ENCODE data around the gene BBS2. TPM values are rescaled to one million over a fixed set of nuclear protein-coding genes. Genes with fewer than 3 reads are reported as not detected.
A peak's percentile ranks its signal among the peaks of the same experiment; 100 is the strongest.

The BBS2 gene
- total and polyA plus RNA-seq, 2 of the 13 experiments (the other 11 are each of a cell fraction or from before 2014, with no cell fraction given): 59.7 to 68.3 TPM

DNA sequence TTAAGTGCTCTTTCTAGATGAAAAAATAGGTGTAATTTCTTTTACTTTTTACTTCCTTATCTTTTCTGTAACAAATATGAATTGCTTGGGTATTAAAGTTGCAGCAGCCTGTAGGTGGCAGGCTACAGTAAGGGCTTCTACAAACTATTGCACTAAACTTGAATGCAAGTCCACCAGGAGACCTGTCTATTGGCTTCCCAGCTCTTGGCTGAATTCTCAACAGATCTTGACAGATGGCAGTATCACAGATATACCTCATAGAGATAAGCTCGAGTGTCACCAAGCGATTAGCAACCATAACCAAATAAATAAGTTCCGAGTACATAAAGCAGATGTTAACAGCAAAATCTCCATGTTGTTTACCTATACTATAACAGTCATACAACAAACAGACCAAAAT is 5.9 kb downstream of the BBS2 start (continued):
- TF ChIP-seq, protein P1, sequence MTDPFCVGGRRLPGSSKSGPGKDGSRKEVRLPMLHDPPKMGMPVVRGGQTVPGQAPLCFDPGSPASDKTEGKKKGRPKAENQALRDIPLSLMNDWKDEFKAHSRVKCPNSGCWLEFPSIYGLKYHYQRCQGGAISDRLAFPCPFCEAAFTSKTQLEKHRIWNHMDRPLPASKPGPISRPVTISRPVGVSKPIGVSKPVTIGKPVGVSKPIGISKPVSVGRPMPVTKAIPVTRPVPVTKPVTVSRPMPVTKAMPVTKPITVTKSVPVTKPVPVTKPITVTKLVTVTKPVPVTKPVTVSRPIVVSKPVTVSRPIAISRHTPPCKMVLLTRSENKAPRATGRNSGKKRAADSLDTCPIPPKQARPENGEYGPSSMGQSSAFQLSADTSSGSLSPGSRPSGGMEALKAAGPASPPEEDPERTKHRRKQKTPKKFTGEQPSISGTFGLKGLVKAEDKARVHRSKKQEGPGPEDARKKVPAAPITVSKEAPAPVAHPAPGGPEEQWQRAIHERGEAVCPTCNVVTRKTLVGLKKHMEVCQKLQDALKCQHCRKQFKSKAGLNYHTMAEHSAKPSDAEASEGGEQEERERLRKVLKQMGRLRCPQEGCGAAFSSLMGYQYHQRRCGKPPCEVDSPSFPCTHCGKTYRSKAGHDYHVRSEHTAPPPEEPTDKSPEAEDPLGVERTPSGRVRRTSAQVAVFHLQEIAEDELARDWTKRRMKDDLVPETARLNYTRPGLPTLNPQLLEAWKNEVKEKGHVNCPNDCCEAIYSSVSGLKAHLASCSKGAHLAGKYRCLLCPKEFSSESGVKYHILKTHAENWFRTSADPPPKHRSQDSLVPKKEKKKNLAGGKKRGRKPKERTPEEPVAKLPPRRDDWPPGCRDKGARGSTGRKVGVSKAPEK (CRISPR knock-in tag; IDR thresholded peaks at IDR 0.05; ENCODE audit: borderline replicate concordance): no peak
- TF ChIP-seq, protein P2, sequence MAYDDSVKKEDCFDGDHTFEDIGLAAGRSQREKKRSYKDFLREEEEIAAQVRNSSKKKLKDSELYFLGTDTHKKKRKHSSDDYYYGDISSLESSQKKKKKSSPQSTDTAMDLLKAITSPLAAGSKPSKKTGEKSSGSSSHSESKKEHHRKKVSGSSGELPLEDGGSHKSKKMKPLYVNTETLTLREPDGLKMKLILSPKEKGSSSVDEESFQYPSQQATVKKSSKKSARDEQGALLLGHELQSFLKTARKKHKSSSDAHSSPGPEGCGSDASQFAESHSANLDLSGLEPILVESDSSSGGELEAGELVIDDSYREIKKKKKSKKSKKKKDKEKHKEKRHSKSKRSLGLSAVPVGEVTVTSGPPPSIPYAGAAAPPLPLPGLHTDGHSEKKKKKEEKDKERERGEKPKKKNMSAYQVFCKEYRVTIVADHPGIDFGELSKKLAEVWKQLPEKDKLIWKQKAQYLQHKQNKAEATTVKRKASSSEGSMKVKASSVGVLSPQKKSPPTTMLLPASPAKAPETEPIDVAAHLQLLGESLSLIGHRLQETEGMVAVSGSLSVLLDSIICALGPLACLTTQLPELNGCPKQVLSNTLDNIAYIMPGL (CRISPR knock-in tag; IDR thresholded peaks at IDR 0.05; ENCODE audit: borderline replicate concordance in 1 of 2, low read depth in 1 of 2): peak; percentile 27 to 44; a peak in 2 of 4 replicates
- TF ChIP-seq, protein P3, sequence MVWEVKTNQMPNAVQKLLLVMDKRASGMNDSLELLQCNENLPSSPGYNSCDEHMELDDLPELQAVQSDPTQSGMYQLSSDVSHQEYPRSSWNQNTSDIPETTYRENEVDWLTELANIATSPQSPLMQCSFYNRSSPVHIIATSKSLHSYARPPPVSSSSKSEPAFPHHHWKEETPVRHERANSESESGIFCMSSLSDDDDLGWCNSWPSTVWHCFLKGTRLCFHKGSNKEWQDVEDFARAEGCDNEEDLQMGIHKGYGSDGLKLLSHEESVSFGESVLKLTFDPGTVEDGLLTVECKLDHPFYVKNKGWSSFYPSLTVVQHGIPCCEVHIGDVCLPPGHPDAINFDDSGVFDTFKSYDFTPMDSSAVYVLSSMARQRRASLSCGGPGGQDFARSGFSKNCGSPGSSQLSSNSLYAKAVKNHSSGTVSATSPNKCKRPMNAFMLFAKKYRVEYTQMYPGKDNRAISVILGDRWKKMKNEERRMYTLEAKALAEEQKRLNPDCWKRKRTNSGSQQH (CRISPR knock-in tag; IDR thresholded peaks at IDR 0.05; ENCODE audit: low read depth): no peak
- TF ChIP-seq, protein P4, sequence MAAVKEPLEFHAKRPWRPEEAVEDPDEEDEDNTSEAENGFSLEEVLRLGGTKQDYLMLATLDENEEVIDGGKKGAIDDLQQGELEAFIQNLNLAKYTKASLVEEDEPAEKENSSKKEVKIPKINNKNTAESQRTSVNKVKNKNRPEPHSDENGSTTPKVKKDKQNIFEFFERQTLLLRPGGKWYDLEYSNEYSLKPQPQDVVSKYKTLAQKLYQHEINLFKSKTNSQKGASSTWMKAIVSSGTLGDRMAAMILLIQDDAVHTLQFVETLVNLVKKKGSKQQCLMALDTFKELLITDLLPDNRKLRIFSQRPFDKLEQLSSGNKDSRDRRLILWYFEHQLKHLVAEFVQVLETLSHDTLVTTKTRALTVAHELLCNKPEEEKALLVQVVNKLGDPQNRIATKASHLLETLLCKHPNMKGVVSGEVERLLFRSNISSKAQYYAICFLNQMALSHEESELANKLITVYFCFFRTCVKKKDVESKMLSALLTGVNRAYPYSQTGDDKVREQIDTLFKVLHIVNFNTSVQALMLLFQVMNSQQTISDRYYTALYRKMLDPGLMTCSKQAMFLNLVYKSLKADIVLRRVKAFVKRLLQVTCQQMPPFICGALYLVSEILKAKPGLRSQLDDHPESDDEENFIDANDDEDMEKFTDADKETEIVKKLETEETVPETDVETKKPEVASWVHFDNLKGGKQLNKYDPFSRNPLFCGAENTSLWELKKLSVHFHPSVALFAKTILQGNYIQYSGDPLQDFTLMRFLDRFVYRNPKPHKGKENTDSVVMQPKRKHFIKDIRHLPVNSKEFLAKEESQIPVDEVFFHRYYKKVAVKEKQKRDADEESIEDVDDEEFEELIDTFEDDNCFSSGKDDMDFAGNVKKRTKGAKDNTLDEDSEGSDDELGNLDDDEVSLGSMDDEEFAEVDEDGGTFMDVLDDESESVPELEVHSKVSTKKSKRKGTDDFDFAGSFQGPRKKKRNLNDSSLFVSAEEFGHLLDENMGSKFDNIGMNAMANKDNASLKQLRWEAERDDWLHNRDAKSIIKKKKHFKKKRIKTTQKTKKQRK (IDR thresholded peaks at IDR 0.05; ENCODE audit: low read length): no peak
- TF ChIP-seq ZSCAN20 (CRISPR knock-in tag; IDR thresholded peaks at IDR 0.05; ENCODE audit: borderline replicate concordance) (no peak), ZFP62 (CRISPR knock-in tag; IDR thresholded peaks at IDR 0.05) (no peak), TBX2 (CRISPR knock-in tag; IDR thresholded peaks at IDR 0.05; ENCODE audit: borderline replicate concordance) (no peak), FOXP1 (IDR thresholded peaks at IDR 0.05) (no peak), FOXP1 (CRISPR knock-in tag; IDR thresholded peaks at IDR 0.05) (no peak), GATAD2A (CRISPR knock-in tag; IDR thresholded peaks at IDR 0.05) (0 out of 2 replicates have a peak, but pooled peaks have one; percentile 22), THYN1 (CRISPR knock-in tag; IDR thresholded peaks at IDR 0.05; ENCODE audit: borderline replicate concordance, low read depth) (no peak), ZNF33A (CRISPR knock-in tag; IDR thresholded peaks at IDR 0.05; ENCODE audit: borderline replicate concordance) (no peak), PHF21A (CRISPR knock-in tag; IDR thresholded peaks at IDR 0.05) (no peak), MXI1 (IDR thresholded peaks at IDR 0.05; ENCODE audit: borderline replicate concordance, low read depth, low read length) (no peak), MEIS2 (CRISPR knock-in tag; IDR thresholded peaks at IDR 0.05) (no peak)
- TF ChIP-seq, protein P5, sequence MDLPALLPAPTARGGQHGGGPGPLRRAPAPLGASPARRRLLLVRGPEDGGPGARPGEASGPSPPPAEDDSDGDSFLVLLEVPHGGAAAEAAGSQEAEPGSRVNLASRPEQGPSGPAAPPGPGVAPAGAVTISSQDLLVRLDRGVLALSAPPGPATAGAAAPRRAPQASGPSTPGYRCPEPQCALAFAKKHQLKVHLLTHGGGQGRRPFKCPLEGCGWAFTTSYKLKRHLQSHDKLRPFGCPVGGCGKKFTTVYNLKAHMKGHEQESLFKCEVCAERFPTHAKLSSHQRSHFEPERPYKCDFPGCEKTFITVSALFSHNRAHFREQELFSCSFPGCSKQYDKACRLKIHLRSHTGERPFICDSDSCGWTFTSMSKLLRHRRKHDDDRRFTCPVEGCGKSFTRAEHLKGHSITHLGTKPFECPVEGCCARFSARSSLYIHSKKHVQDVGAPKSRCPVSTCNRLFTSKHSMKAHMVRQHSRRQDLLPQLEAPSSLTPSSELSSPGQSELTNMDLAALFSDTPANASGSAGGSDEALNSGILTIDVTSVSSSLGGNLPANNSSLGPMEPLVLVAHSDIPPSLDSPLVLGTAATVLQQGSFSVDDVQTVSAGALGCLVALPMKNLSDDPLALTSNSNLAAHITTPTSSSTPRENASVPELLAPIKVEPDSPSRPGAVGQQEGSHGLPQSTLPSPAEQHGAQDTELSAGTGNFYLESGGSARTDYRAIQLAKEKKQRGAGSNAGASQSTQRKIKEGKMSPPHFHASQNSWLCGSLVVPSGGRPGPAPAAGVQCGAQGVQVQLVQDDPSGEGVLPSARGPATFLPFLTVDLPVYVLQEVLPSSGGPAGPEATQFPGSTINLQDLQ (CRISPR knock-in tag; IDR thresholded peaks at IDR 0.05): no peak

Data from HepG2 (cell line).